Small intestine (tissue), 7 donors: ENCODE data around the gene SNX32. TPM values are rescaled to one million over a fixed set of nuclear protein-coding genes. Genes with fewer than 3 reads are reported as not detected.

ENCODE experiments used
- DNase-seq, 2 donors: peaks; one replicate each; pipeline versions ENCODE4 v3.0.0 to v3.0.0-alpha.2; 2013
- FAIRE-seq: peaks from 2 replicates; lab custom pipeline; 2012; peaks lifted over from hg19 to GRCh38; lab: Jason Lieb, UNC
- H3K27ac ChIP-seq, 3 donors: one replicate each; pipeline ENCODE4 v1.5.1; 2013; ENCODE audit warnings: low read length in 2 of 3, mild to moderate bottlenecking in 2 of 3, control low read depth in 1 of 3, inconsistent platforms in 1 of 3, low read depth in 1 of 3, moderate library complexity in 1 of 3
- H3K27me3 ChIP-seq, 3 donors: one replicate each; pipeline ENCODE4 v1.6.1; 2013; ENCODE audit warnings: low read length in 3 of 3, inconsistent platforms in 1 of 3; ENCODE audit not compliant: control insufficient read depth in 3 of 3, insufficient read depth in 3 of 3
- H3K36me3 ChIP-seq, 3 donors: one replicate each; pipeline ENCODE4 v1.6.1; 2013; ENCODE audit warnings: low read length in 3 of 3, inconsistent platforms in 1 of 3, low read depth in 1 of 3, mild to moderate bottlenecking in 1 of 3, moderate library complexity in 1 of 3; ENCODE audit not compliant: control insufficient read depth in 3 of 3, insufficient read depth in 2 of 3
- H3K4me1 ChIP-seq, 3 donors: one replicate each; pipeline ENCODE4 v1.6.1; 2013; ENCODE audit warnings: low read length in 2 of 3, inconsistent platforms in 1 of 3, low read depth in 1 of 3, mild to moderate bottlenecking in 1 of 3, moderate library complexity in 1 of 3; ENCODE audit not compliant: control insufficient read depth in 3 of 3, insufficient read depth in 2 of 3
- H3K4me3 ChIP-seq, 3 donors: one replicate each; pipeline ENCODE4 v1.5.1; 2013; ENCODE audit warnings: low read length in 3 of 3, control low read depth in 1 of 3, inconsistent platforms in 1 of 3, low read depth in 1 of 3, mild to moderate bottlenecking in 1 of 3, moderate library complexity in 1 of 3
- H3K9me3 ChIP-seq, 2 donors: one replicate each; pipeline ENCODE4 v1.6.1; 2013; ENCODE audit warnings: low read depth in 1 of 2, low read length in 1 of 2; ENCODE audit not compliant: control insufficient read depth in 2 of 2, insufficient read depth in 1 of 2
- WGBS, 3 donors: extraction: QIAGEN DNeasy Blood & Tissue Kit; methylation state at CpG; one replicate each; pipeline ENCODE4 v1.1.7; 2013; 5-methylcytosine and 5-hydroxymethylcytosine counted together
- polyA plus RNA-seq, 4 donors: library from polyadenylated mRNA; stranded (reverse) in 3 of 4; unstranded in 1 of 4; fragments of 200-250 nt in 3 of 4; fragments of 120-200 nt in 1 of 4; gene quantifications; one replicate each; pipeline versions ENCODE4 v1.2.1 to v1.2.3, GENCODE V29; 2013
- donor health status: healthy with polysubstance abuse.
- donor health status: control.
- donor health status: control.
- donor health status: Bipolar disorder and iron deficiency.
- donor health status: healthy.

The SNX32 gene
- polyA plus RNA-seq, 4 donors: 0.54 to 4.0 (median 1.8) TPM

- Histone ChIP-seq H3K4me1 (peaks cover 0 to 47% (median 3%) of the 10 kb centered on the region in 3 donors), H3K9me3 (no peaks in the 10 kb centered on the region), H3K36me3 (peaks cover 17 to 59% (median 25%) of the 10 kb centered on the region in 3 donors), H3K4me3 (peak overlapping the region; percentile 24 to 72 (median 64)), H3K27me3 (no peaks in the 10 kb centered on the region), H3K27ac (peak overlapping the region; percentile 95 to 97 (median 97))
- DNase-seq (no peak), FAIRE-seq (no peak)
- WGBS, 3 donors: 3 to 10% (median 6%) methylated on average over 16 of the region's 16 CpGs
Observed at GRCh38 chr11:65859812-65860277, 26.1 kb downstream of the SNX32 start.

GRCh38 chr11:65860278-65861164 lies 26.8 kb downstream of the SNX32 start, which contains the start of gene MUS81:
Gene MUS81, plus strand, starts transcription at chr11:65860433. Its CDS starts 321 bp downstream, at chr11:65860754.
- peaks cover 0 to 40% (median 3%) of the 10 kb centered on the region in 3 donors for H3K4me1 ChIP-seq
- no peaks in the 10 kb centered on the region for H3K27me3 ChIP-seq
- no peaks in the 10 kb centered on the region for H3K9me3 ChIP-seq
- peak within 1 kb of the TSS; percentile 95 to 97 (median 97) for H3K27ac ChIP-seq
- no peak for FAIRE-seq
- H3K4me3 ChIP-seq: peak within 1 kb of the TSS; percentile 64 to 85 (median 72)
- DNase-seq: peak; percentile 99
- peaks cover 12 to 59% (median 23%) of the 10 kb centered on the region in 3 donors for H3K36me3 ChIP-seq
- WGBS, 3 donors: 0% methylated on average over 69 to 78 of the region's 78 CpGs

GRCh38 chr11:65861165-65861505 lies 27.4 kb downstream of the SNX32 start:
- Histone ChIP-seq H3K4me3 (peak overlapping the region; percentile 64 to 85 (median 72)), H3K27me3 (no peaks in the 10 kb centered on the region), H3K4me1 (peaks cover 0 to 34% (median 3%) of the 10 kb centered on the region in 3 donors), H3K27ac (peak overlapping the region; percentile 95 to 97 (median 97)), H3K9me3 (no peaks in the 10 kb centered on the region), H3K36me3 (peaks cover 12 to 59% (median 21%) of the 10 kb centered on the region in 3 donors)
- FAIRE-seq (no peak), DNase-seq (peak in 1 of 2 donors; percentile 31)
- WGBS, 3 donors: 3 to 10% (median 7%) methylated on average over 14 of the region's 14 CpGs

GRCh38 chr11:65861533-65862183 lies 27.9 kb downstream of the SNX32 start:
- DNase-seq: no peak

GRCh38 chr11:65862191-65862735 lies 28.5 kb downstream of the SNX32 start:
- Histone ChIP-seq H3K4me1 (peaks cover 0 to 29% (median 3%) of the 10 kb centered on the region in 3 donors), H3K4me3 (no peak overlapping the region), H3K27ac (no peak overlapping the region), H3K36me3 (peaks cover 16 to 60% (median 23%) of the 10 kb centered on the region in 3 donors), H3K27me3 (no peaks in the 10 kb centered on the region), H3K9me3 (no peaks in the 10 kb centered on the region)
- DNase-seq: no peak
- no peak for FAIRE-seq
- 77 to 87% (median 80%) methylated on average over 5 of the region's 5 CpGs for WGBS, 3 donors

More at GRCh38 chr11:65861533-65862183, 27.9 kb downstream of the SNX32 start:
- WGBS, 3 donors: 71 to 82% (median 80%) methylated on average over 13 of the region's 13 CpGs
- Histone ChIP-seq H3K4me1 (peaks cover 0 to 29% (median 3%) of the 10 kb centered on the region in 3 donors), H3K36me3 (peaks cover 12 to 59% (median 20%) of the 10 kb centered on the region in 3 donors), H3K27ac (no peak overlapping the region), H3K9me3 (no peaks in the 10 kb centered on the region), H3K27me3 (no peaks in the 10 kb centered on the region), H3K4me3 (peak overlapping the region; percentile 64 to 85 (median 72))
- FAIRE-seq: no peak

- DNase-seq: no peak
- no peak overlapping the region for H3K27ac ChIP-seq
Observed at GRCh38 chr11:65862941-65863888, 29.5 kb downstream of the SNX32 start.

GRCh38 chr11:65863889-65864705 lies 30.3 kb downstream of the SNX32 start:
- no peaks in the 10 kb centered on the region for H3K27me3 ChIP-seq
- peaks cover 16 to 78% (median 23%) of the 10 kb centered on the region in 3 donors for H3K36me3 ChIP-seq
- no peak for FAIRE-seq
- 88 to 95% (median 89%) methylated on average over 11 to 12 of the region's 12 CpGs for WGBS, 3 donors
- peaks cover 0 to 22% (median 3%) of the 10 kb centered on the region in 3 donors for H3K4me1 ChIP-seq
- no peak for DNase-seq
- no peaks in the 10 kb centered on the region for H3K9me3 ChIP-seq
- no peak overlapping the region for H3K27ac ChIP-seq
- H3K4me3 ChIP-seq: no peak overlapping the region

More at GRCh38 chr11:65862941-65863888, 29.5 kb downstream of the SNX32 start:
- peaks cover 16 to 70% (median 23%) of the 10 kb centered on the region in 3 donors for H3K36me3 ChIP-seq
- FAIRE-seq: no peak
- no peaks in the 10 kb centered on the region for H3K9me3 ChIP-seq
- WGBS, 3 donors: 91 to 95% (median 93%) methylated on average over 21 to 24 of the region's 24 CpGs
- no peak overlapping the region for H3K4me3 ChIP-seq
- H3K27me3 ChIP-seq: no peaks in the 10 kb centered on the region
- H3K4me1 ChIP-seq: peaks cover 0 to 29% (median 3%) of the 10 kb centered on the region in 3 donors
